Activated T-cell treated with anti-CD3 and anti-CD28 coated beads, Interleukin-2, amount 50 U/mL, for 4 hours (primary cell): Measurements from ENCODE around the gene MAPK11. TPM values are rescaled to one million over a fixed set of nuclear protein-coding genes. Genes with fewer than 3 reads are reported as not detected.

Experiments used
- ATAC-seq, 2 donors: fragments of 200-7000 bp; cut with Tn5 transposase; one replicate each; pipeline ENCODE4 v1.10.0; 2021
- DNase-seq: peaks from one replicate; pipeline ENCODE4 v3.0.0-alpha.2; 2020
- H3K27me3 Mint-ChIP-seq: one replicate; pipeline ENCODE4 v1.8.0; 2021; ENCODE audit warnings: low read depth, mixed read lengths
- H3K36me3 Mint-ChIP-seq: one replicate; pipeline ENCODE4 v1.8.0; 2022; ENCODE audit warnings: mixed read lengths; ENCODE audit not compliant: insufficient read depth
- H3K4me1 Mint-ChIP-seq: one replicate; pipeline ENCODE4 v1.8.0; 2021; ENCODE audit warnings: low read depth, mixed read lengths
- H3K4me3 Mint-ChIP-seq: one replicate; pipeline ENCODE4 v1.8.0; 2021; ENCODE audit warnings: mild to moderate bottlenecking, moderate library complexity, mixed read lengths
- H3K9me3 Mint-ChIP-seq: one replicate; pipeline ENCODE4 v1.8.0; 2021; ENCODE audit warnings: mixed read lengths
- total RNA-seq, 3 donors: library from RNA; stranded (reverse); gene quantifications; one replicate each; pipeline ENCODE4 v1.2.1, GENCODE V29; 2021

Gene MAPK11
- 10 to 100 TPM in 1 of 3 donors, 1 to 10 TPM in 2; 9.4 to 10.1 (median 9.8) TPM for total RNA-seq

DNA sequence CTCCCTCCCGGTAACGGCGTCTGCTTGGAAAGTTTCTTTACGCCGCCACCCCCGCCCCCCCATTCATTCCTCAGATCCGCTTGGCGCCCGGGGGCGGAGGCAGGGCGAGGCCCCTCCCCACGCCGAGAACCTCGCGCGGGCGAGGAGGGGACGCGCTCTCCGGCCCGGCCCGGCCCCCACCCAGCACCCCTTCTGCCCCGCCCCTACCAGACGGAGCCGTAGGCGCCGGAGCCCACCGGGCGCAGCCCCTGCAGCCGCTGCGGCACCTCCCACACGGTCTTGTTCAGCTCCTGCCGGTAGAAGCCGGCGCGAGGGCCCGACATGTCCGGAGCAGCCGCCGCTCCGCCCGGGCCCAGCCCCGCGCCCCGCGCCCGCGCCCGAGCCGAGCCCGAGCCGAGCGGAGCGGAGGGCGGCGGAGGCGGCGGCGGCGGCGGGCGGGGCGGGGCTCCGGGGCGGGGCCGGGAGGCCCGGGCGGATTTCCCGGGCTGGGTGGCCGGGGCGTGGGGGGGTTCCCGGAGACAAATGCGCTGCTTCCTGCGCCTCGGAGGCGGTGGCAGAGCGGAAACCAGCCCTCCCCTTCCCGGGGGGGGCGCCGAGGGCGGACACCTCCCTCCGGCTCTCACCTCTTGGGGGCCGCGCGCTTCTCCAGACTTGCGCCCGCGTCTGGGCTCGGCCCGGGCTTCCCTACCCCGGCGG lies at the start of gene MAPK11:
TSS of gene MAPK11 (minus strand) at position 411 of the 696 bp plus-strand sequence. CDS start at position 323, 88 bp downstream.
- H3K27me3 Mint-ChIP-seq: peaks cover 3% of the 10 kb centered on the region
- ATAC-seq (peak; percentile 55 to 71), DNase-seq (peak; percentile 68)
- peak within 1 kb of the TSS; percentile 69 for H3K4me3 Mint-ChIP-seq
- H3K9me3 Mint-ChIP-seq: no peaks in the 10 kb centered on the region
- no peaks in the 10 kb centered on the region for H3K36me3 Mint-ChIP-seq
- peaks cover 14% of the 10 kb centered on the region for H3K4me1 Mint-ChIP-seq

DNA sequence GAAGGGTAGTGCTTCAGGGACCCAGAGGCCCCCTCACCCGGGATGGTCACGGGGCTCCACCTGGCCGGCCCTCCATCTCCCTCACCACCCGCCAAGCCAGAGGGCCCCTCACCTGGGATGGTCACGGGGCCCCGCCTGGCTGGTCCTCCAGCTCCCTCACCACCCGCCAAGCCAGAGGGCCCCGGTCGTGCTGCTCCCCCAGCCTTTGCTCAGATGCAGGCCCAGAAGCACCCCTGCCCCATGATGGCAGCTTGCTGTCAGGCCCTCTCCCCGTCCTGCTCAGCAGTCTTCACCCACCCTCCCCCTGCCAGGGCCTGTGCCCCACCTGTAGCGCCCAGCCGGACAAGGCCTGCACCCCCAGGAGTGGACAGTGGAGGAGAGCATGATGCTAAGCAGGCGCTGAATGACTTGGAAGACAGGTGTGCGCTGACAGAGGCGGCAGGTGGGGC lies 49.3 kb upstream of the MAPK11 start:
- H3K36me3 Mint-ChIP-seq: no peaks in the 10 kb centered on the region
- H3K4me1 Mint-ChIP-seq: peaks cover 8% of the 10 kb centered on the region
- ATAC-seq (no peak), DNase-seq (no peak)
- no peaks in the 10 kb centered on the region for H3K9me3 Mint-ChIP-seq
- no peak overlapping the region for H3K4me3 Mint-ChIP-seq
- no peaks in the 10 kb centered on the region for H3K27me3 Mint-ChIP-seq

DNA sequence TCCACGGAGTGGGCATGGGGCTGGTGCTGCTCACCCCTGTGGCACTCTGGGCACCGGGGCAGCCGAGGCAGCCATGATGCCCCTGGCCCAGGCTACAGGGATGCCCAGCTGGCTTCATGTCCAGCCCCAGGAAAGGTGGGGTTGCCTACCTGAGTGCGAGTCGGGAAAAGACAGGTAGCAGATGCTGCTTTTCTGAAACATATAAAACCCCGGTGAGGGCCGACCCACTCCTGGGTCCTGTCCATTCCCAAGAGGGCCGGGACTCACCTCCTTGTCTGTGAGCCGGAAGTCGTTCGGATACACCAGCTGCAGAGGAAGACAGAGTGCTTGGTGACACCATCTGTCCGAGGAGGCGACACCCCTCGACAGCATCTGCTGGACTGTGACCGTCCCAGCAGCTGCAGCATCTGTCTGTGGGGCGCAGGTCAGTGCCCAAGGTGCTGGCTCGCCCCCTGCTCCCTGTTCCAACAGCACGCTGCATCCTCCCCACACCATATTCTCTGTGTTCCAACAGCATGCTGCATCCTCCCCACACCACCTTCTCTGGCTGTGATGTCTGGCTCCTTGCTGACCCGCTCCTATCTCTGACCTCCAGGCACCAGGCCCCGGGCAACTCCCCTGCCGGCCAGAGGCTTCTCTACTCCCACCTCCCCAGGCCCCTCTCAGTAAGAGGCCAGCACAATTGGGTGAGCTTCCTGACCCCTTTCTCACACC lies 48.7 kb upstream of the MAPK11 start:
- H3K9me3 Mint-ChIP-seq: no peaks in the 10 kb centered on the region
- DNase-seq (no peak), ATAC-seq (no peak)
- peaks cover 14% of the 10 kb centered on the region for H3K4me1 Mint-ChIP-seq
- no peaks in the 10 kb centered on the region for H3K36me3 Mint-ChIP-seq
- H3K4me3 Mint-ChIP-seq: no peak overlapping the region
- H3K27me3 Mint-ChIP-seq: no peaks in the 10 kb centered on the region

DNA sequence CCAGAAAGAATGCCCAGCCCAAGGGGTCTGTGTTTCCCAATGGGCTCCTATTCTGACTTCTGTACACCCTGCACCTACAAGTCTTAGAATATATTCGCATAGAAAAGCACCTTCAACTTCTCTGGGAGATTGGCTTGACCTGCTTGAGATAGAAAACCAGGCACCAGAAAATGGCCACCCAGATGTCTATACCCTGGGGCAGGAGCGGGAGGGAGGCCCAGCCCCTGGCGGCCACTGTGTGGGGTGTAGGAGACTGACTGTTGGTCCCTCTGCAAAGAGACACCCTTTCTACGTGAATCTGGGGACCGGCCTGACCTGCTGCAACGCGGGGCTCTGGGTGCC lies 48.1 kb upstream of the MAPK11 start:
- no peak for ATAC-seq
- no peaks in the 10 kb centered on the region for H3K27me3 Mint-ChIP-seq
- H3K4me3 Mint-ChIP-seq: no peak overlapping the region
- no peaks in the 10 kb centered on the region for H3K9me3 Mint-ChIP-seq
- H3K4me1 Mint-ChIP-seq: peaks cover 18% of the 10 kb centered on the region
- no peak for DNase-seq
- no peaks in the 10 kb centered on the region for H3K36me3 Mint-ChIP-seq

DNA sequence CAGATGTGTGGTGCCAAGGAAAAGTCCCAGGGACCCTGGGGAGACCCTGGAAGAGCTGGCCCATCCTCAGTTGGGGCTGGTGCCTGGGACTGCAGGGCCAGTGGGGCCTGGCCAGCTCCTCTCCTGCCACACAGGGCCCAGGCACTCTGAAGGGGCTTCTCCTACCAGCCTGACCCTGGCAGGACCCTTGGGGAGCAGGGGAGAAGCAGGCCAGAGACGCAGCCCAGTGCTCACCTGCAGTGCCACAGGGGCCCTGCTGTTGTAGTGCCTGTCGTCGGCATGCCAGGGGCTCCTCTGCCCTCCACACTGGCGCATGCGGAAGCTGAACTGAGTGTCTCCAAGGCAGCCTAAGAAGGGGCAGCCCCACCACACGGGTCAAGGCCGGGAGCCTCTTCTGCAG lies 47.5 kb upstream of the MAPK11 start:
- Mint-ChIP-seq H3K36me3 (no peaks in the 10 kb centered on the region), H3K9me3 (no peaks in the 10 kb centered on the region)
- no peak for ATAC-seq

DNA sequence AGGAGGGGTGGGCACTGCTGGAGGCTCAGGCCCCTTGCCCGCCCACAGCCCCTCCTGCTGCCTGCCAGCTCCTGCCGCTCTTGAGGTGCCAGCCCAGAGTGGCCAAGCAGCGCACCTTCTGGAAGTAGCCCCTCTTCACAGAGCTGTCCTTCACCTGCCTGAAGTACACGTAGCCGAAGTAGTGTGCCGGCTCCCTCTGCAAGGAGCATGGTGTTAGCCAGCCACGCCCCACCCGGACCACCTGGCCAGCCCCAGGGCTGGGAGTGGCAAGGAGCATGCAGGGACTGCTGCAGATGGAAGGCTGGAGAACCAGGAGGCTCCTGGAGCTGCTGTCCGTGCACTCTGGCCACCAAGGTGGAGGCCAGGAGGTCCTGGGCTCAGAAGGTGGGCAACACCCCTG lies 47.0 kb upstream of the MAPK11 start:
- Mint-ChIP-seq H3K9me3 (no peaks in the 10 kb centered on the region), H3K36me3 (no peaks in the 10 kb centered on the region), H3K4me1 (peaks cover 18% of the 10 kb centered on the region), H3K4me3 (no peak overlapping the region), H3K27me3 (no peaks in the 10 kb centered on the region)
- DNase-seq (no peak), ATAC-seq (no peak)

More for the DNA sequence above, 47.5 kb upstream of the MAPK11 start:
- Mint-ChIP-seq H3K27me3 (no peaks in the 10 kb centered on the region), H3K4me3 (no peak overlapping the region), H3K4me1 (peaks cover 18% of the 10 kb centered on the region)
- DNase-seq: no peak

DNA sequence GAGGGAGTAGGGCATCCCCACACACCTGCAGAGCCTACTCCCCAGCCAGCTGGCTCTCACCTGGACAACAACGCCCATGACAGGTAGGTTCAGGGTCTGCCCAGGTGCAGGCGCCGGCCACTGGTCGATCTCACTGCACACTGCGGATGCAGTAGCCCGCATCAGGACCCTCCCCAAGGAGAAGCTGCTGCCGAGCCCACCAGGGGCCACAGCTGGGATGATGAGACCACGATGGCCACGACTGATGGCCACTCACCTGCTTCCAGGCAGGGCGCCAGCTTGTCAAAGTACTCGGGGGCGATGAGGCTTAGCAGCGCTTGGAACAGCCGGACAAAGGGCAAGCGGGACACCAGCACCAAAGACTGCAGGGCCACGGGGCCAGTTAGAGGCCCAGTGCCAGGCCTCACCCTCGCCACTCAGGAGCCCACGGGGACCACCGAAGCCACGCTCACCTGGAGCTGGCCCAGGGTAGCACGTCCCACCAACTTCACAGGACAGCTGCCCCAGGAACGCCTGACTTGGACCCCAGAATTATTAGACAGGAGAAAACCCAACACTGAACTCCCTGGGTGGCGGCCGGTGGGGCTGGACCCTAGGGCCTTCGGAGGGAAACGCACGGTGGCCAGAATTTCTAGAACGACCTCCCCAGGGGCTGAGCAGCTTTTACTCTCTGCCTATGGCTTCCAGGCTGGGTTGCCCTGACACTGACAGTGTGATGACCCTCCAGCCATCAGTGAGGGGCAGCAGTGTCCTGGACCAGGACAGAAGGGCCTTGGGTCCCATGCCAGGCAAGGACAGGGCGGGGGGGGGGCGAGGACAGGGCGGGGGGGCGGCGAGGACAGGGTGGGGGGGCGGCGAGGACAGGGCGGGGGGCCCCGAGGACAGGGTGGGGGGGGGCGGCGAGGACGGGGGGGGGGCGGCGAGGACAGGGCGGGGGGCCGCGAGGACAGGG lies 46.2 kb upstream of the MAPK11 start:
- no peaks in the 10 kb centered on the region for H3K27me3 Mint-ChIP-seq
- no peaks in the 10 kb centered on the region for H3K36me3 Mint-ChIP-seq
- no peak overlapping the region for H3K4me3 Mint-ChIP-seq
- no peaks in the 10 kb centered on the region for H3K9me3 Mint-ChIP-seq
- peaks cover 18% of the 10 kb centered on the region for H3K4me1 Mint-ChIP-seq
- no peak for ATAC-seq
- DNase-seq: no peak

DNA sequence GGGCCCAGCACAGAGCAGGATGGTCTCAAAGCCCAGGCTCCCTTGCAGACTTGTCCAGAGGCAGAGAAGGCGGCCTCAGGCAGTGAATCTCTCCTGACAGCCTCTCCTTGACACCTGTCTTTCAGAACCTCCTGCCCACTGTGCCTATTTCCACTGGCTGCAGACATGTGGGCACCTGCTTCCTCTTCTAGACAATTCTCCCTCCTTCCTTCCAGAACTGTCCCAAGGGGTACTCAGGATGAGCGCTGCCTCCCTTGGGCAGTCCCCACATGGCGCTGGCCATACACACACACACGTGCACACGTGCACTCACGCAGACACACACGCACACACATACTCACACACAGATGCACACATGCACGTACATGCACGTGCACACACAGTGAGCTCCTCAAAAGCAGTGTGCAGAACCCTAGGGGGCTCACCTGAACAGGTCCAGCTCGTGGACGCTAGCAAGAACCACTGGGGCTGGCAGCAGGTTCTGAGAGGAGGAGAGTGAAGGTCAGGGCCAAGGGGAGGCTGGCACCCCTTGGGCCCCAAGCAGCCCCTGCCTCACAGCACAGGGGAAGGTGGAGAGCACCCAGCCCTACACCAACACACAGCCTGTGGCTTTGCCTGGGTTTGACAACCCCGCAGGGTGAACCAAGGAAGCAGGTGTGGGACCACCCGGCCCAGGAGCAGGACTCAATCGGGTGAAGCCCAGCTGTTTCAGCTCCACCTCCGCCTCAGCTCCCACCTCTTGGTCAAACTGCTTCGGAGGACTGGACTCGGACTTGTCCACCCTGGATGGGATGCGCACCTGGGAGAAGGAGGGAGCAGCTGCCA lies 45.3 kb upstream of the MAPK11 start:
- ATAC-seq (no peak), DNase-seq (no peak)
- Mint-ChIP-seq H3K4me1 (peaks cover 18% of the 10 kb centered on the region), H3K4me3 (no peak overlapping the region), H3K9me3 (no peaks in the 10 kb centered on the region), H3K36me3 (no peaks in the 10 kb centered on the region), H3K27me3 (no peaks in the 10 kb centered on the region)

DNA sequence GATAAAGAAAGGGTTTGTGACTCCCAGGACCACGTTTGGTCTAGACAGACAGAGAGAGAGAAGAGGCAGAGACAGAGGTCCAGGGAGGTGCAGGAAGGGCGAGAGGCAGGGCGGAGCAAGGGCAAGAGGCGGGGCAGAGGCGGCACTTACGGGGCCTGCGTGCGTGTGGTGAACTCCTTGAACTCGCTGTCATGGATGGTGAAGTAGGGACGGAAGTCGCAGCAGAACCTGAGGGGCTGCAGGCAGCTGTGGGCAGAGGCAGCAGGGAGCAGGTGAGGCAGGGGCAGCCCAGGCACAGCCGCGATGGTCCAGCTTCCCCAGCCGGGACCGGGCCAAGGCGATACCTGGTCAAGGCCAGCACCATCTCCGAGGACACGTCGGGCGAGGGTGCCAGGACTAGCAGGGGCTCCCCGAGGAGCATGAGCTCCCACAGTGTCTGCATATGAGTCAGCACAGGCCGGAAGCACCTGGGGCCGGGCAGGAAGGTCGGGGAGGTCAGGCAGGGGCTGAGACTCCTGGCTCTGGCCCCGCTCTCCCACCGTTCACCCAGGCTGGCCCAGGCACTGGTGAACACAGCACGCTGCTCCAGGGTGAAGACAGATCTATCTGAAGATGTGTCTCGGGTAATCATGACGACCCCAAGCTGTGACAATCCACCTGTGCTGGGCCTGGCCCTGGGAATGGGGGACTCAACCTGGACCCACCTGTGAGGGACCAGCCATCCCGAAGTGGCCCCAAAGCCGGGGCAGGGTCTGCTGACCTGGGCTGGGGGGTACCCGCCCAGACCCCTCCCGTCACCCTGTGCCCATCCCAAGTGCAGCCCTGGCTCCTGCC lies 44.5 kb upstream of the MAPK11 start:
- Mint-ChIP-seq H3K4me1 (peaks cover 18% of the 10 kb centered on the region), H3K36me3 (no peaks in the 10 kb centered on the region), H3K27me3 (no peaks in the 10 kb centered on the region), H3K4me3 (peak overlapping the region; percentile 73), H3K9me3 (no peaks in the 10 kb centered on the region)
- ATAC-seq (peak; percentile 97 to 98), DNase-seq (peak; percentile 57)

DNA sequence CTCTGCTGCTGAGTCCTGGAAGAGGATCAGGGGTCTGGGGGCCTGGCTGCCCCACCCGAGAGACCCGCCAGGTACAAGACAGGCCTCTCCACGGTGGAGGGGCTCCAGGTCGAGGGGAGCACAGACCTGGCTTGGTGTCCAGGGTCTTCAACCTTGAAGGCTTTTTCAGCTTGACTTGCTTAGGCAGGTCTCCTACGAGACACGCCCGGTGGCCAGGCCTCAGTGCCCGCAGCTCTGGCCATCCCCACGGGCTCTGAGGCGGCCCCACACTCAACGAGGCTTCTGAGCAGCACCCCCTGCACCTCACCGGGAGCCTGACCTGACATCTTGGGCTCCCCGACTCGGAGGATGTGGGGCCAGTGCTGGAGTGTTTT lies 43.9 kb upstream of the MAPK11 start:
- no peaks in the 10 kb centered on the region for H3K36me3 Mint-ChIP-seq
- ATAC-seq (no peak), DNase-seq (no peak)
- peak overlapping the region; percentile 73 for H3K4me3 Mint-ChIP-seq
- H3K4me1 Mint-ChIP-seq: peaks cover 18% of the 10 kb centered on the region
- no peaks in the 10 kb centered on the region for H3K27me3 Mint-ChIP-seq
- no peaks in the 10 kb centered on the region for H3K9me3 Mint-ChIP-seq

DNA sequence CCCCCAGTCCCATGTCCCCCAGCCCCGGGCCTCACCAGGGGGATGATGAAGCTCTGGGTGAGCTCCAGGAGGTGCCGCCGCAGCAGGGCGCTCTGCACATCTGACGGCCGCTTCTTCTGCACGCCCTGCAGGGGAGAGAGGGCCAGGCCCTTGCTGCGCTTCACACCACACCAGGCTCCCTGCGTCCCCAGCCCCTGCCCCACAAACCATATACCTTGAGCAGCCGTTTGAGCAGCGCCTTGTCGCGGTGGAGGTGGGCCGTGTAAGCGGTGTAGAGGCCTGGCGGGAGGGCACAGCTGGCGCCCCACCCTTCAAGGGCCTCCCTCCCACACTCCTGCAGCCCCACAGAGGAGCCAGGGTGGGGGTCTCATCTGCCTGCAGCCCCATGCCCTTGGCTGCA lies 43.4 kb upstream of the MAPK11 start:
- Mint-ChIP-seq H3K9me3 (no peaks in the 10 kb centered on the region), H3K4me3 (peak overlapping the region; percentile 43), H3K4me1 (peaks cover 20% of the 10 kb centered on the region), H3K36me3 (no peaks in the 10 kb centered on the region), H3K27me3 (peaks cover 2% of the 10 kb centered on the region)
- DNase-seq: no peak
- no peak for ATAC-seq

DNA sequence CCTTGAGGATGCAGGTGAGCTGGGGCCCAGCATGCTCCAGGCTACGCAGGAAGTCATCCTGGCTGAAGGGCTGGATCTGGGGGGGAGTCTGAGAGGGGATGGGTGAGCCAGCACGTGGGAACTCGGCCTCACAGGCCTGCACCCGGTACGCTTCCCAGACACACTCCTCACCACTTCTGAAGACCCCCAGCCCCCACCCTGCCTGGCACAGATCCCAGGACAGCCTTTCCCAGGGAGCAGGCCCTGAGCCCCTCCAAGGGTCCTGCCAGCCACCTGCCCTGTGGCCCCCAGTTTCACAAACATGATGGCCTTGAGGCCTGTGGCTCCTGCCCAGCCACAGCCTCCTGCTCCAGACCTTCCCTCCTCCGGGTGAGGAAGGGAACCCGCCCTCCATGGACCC lies 42.8 kb upstream of the MAPK11 start:
- Mint-ChIP-seq H3K27me3 (peaks cover 2% of the 10 kb centered on the region), H3K4me3 (no peak overlapping the region), H3K36me3 (no peaks in the 10 kb centered on the region), H3K4me1 (peaks cover 20% of the 10 kb centered on the region), H3K9me3 (no peaks in the 10 kb centered on the region)
- ATAC-seq (no peak), DNase-seq (no peak)

DNA sequence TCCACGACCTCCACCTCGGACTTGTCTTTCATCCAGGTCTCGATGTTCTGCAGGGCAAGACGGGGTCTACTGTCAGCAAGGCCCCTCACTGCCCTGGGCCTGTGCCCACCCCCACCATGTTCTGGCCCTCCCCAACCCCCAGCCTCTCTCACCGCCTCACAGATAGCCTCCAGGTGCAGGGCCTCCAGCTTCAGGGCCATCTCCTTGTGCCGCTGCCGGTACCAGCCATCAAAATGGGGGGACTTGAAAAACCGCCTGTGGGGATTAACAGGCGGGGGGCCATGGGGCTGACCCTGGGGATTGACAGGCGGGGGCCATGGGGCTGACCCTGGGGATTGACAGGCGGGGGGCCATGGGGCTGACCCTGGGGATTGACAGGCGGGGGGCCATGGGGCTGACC lies 42.2 kb upstream of the MAPK11 start:
- DNase-seq: no peak
- Mint-ChIP-seq H3K36me3 (no peaks in the 10 kb centered on the region), H3K4me3 (no peak overlapping the region), H3K27me3 (peaks cover 2% of the 10 kb centered on the region), H3K9me3 (no peaks in the 10 kb centered on the region), H3K4me1 (peaks cover 20% of the 10 kb centered on the region)
- ATAC-seq: no peak
